HG03439 (cell line): ENCODE data around the gene HOXA9.

Experiments used
- ATAC-seq: cut with Tn5 transposase; IDR thresholded peaks from one replicate; pipeline ENCODE4 v1.9.1; 2021; ENCODE audit warnings: mild to moderate bottlenecking, moderate library complexity; ENCODE audit not compliant: unreplicated experiment

The HOXA9 gene

DNA sequence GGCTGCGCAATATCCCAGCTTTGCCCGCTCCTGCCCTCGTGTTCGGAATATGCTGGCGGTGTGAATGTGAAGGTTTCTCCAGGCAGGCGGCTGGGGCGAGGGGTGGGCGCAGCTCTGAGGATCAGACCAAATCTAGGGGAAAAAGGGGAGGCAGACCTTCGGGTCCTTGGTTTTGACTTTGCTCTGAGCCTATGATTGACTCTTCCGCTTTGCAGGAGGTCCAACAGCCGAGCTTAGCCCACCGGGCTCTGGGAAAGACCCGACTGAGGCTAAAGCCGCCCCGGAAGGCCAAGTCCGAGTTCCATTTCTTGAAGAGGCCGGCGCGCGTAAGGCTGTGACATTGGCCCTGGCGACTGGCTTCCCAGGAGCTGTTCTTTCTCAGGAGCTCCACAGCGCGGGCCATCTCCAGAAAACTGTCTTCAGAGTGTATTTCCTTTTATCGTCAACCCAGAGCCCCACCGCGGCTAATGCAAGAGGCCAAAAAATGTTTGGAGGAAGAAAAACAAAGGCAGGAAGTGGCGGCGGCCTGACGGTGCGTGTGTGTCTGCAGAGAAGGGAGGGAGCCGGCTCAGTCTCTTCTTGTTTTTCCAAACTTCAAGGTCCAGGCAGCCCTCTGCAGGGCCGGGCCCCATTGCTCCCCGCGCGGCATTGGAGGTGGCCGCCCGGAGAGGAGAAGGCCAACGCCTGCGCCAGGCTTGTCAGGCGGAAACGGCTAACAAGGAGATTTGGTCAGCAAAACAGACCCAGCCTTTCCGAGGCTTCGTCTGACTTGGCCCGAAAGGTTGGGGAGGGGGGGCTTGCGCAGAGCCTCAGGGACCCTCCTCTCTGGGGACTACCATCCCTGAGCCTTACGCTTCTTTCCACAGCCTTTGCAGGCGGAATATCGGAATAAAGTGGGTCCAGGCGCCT, 23.3 kb upstream of the HOXA9 start:
- ATAC-seq, result no peak

DNA sequence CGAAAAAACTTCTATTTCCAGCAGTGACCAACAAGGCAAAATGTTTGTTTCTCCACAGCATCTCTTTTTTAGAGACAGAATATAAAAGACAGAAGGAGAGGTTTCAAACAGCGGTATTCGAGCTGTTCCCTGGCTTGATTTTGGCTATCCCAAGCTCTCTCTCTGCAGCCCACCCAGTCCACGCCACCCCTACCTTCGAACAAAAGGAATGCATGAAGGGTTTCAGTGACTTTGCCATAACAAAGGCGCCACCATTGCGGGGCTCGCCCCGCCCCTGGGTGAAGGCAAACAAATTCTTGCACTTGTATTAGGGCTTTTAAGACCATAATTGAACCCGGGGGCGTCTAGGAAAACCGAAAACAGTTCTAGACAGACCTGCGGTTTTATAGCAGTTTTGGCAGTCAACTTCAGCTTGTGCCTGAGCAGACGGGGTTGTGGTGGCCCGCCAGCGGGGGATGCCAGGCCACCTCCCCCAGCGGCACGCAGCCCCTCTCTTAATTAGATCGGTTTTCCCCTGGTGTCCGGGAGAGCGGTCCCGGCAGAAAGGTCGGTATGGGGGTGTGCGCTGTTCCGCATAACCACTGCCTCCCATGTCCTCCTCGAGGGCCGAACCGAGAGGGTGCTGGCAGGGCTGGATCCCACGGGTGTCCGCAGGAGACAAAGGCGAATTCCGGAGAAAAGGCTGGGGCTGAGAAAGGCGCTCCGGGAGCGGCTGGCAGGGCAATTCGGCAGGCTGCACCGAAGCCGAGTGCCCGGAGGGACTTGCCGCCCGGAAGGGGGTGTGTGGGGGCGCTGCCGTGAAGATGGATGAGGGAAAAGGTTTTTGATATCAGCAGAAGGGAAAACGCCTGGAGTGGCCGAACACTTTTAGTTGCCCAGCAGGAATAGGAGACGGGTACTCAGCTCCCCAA, 22.4 kb upstream of the HOXA9 start:
- ATAC-seq, result no peak

DNA sequence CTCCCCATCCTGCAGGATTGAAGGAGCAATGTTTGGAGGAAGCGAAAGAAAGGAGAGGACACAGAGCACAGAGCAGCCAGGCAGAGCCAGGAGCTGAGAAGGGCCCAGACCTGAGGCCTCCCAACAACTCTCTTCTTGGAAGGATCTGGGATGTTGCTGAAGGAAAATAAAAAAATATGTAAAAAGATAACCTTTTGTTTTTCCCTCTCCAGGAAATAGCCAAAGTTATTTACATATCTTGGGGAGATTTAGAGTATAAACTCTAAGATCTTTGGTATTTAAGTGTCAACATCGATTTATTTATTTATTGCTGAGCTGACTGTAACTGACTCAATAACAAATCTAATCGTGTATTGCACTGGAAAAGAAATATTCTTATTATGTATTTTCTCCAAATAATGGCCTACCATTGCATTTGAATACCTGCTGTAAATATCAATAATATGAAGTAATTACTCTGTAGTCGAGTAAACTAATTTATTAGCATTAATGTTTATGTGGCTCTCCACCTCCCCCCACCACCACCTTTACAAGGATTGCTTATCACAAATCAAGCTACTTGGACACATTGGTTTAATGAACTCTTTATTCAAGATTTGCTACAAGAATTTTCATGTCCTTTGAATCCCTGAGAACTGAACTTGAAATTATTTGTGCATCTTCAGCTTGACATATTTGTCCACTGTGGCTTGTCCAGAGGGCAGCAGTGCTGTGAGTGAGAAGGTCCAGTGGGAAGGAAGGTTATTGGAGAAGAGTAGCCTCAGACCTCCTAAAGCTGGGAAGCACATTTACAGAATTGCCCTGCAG, 21.5 kb upstream of the HOXA9 start:
- no peak for ATAC-seq

DNA sequence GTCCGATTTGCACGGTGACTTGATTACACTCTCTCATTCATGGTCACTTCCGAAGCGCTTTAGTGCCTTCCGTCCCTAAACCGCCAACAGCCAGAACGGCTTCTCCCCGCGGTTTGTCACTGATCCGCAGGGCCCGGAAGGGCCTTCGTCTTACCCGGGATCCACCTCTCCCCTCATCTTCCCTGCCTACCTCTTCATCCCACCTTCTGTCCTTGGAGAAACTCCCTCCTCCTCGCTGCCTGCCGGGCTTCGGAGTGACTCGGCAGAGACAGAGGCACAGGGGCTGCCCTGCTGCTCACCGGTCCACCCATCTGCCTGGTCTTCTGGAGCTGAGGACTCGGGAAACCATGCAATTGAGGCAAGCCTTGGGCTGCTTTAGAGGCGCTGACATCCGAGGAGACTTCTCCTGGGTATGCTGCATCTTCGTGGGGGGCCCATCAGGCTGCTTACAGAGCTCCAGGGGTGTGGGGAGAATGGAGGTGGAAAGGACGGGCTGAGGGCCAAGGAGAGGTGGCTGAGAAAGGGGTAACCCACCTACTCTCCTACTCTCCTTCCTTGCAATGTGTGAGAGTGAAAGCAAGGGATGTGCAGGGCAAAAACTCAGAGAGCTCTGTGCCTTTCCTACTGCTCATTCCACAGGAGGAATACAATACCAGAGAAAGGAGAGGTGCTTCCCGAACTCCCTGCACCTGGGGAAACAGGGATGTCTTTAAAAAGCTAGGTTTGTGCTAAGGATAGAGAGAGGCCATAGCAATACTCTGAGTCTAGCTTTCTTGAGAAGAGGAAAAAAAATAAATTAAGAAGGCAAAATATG, 20.7 kb upstream of the HOXA9 start:
- ATAC-seq, result no peak

DNA sequence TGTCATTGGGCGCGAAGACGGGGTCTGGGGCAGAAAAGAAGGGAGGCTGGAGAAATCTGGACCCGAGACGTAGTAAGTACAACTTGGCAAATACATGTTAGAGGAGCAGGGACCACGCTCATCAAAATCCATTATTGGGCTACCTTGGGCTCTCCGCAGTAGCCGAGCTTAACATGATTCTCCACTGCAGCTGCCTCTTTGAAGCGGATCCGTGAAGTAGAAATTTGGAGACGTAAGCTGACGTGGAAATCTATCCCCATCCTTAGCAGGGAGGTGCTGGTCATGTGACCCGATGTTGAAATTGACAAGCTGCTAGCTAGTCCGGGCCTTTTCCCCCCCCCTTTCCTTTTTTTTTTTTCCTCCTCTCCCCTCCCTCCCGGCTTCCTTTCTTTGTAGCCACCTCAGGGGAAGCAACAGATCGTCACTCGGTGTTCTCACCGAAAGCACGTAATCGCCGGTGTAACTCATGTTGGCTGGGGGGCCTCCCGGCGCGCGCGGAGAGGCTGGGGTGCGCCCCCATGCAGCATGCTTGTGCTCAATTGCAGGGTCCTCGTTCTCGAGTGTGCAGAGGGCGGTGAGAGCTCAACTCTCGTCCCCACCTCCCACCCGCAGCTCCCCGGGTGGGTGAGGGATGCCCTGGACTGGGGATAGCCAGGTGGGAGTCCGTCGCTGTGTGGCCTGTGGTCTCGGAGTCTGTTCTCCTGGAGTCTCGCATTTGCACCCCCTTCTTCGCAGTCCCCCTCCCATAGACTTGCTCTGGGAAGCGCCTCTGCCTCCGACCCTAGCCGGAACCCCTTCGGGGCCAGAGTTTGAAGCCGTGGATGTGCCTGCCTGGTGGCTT, 19.9 kb upstream of the HOXA9 start, which contains the start of gene HOXA11:
Gene HOXA11, minus strand, starts transcription at position 220 of the 841 bp plus-strand sequence. Its CDS starts 88 bp downstream, at position 132.
- no peak for ATAC-seq

DNA sequence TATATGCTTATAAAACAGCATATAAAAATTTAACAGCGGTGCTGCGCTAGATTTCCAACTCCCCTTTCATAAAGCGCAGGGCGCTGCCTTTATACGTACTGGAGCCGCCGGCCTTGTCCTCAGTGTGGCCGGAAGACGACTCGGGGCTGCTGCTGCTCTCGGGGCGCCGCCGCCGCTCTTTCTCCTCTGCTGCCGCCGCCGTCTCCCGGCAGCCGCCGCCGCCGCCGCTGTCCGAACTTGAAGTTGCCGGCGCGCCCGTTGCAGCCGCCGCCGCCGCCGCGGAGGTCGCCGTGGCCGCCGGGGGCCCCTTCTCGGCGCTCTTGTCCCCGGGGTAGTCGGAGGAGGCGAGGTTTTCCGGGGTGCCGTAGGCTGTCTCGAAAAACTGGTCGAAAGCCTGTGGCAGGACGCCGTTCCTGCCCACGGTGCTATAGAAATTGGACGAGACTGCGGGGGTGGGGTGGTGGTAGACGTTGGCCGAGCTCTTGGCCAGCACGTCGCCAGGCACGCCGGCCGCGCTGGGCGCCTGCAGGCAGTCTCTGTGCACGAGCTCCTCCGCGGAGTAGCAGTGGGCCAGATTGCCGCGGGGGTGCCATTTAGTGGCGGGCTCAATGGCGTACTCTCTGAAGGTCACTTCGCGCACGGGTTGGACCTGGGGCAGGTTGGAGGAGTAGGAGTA, 19.1 kb upstream of the HOXA9 start:
- ATAC-seq, result no peak

DNA sequence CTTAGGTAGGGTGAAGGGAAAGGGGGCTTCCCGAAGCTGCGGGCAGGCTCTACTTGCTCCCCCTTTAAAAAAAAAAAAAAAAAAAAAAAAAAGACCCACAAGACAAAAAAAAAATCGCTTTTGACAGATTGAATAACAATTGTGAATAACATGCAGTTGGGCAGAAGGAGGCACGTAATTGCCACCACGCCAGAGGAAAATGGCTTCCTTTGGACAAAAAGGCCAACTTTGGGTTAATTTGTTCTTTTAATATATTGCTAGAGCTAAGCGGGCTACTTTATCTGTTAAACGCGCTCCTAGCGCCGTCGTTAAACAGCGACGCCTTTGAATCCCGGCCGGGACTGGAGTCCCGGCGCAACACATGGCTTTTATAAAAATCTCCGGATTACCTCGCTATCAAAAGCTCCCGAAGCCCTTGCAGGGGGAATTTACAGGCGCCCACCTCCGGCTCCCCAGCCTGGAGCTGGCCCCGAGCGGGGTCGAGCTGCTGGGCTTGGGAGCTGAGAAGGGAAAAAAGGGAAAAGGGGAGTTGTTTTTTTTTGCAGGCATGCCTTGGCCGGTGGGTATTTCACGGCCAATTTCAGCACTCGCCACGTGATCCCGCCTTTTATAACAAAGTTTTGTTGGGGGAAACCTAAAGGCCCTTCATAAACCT, 18.5 kb upstream of the HOXA9 start:
- ATAC-seq, result no peak

DNA sequence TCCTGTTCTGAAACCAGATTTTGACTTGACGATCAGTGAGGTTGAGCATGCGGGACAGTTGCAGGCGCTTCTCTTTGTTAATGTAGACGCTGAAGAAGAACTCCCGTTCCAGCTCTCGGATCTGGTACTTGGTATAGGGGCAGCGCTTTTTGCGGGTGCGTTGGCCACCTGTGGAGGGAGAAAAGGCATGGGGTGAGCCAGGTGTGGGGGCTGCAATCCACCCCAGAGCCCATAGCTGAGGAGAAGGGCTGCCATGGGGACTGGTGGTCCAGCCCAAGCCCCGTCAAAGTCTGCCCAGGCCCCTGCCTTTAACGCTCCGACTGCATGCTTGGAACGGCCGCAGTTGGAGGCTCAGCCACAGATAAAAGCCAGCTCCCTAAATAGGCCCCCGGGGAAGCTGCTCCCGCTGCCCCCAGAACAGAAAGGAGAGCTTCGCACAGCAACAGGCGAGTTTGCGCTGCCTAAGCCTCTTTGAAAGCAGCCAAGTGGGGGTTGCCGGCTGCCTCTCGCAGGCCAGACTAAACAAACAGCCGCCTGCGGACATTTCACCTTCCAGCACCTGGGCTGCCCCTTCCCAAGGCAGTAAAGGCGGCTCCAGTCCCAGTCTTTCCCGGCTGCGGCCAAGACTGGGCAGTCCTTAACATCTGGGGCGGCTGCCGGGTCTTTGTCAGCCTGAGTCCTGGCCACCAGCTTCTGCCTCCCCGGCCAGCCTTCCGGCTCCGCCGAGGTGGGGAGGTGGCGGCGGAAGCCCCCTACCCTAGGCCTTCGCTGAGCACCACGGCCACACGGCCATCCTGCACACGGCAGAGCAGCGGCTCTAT, 17.7 kb upstream of the HOXA9 start:
- ATAC-seq, result no peak

DNA sequence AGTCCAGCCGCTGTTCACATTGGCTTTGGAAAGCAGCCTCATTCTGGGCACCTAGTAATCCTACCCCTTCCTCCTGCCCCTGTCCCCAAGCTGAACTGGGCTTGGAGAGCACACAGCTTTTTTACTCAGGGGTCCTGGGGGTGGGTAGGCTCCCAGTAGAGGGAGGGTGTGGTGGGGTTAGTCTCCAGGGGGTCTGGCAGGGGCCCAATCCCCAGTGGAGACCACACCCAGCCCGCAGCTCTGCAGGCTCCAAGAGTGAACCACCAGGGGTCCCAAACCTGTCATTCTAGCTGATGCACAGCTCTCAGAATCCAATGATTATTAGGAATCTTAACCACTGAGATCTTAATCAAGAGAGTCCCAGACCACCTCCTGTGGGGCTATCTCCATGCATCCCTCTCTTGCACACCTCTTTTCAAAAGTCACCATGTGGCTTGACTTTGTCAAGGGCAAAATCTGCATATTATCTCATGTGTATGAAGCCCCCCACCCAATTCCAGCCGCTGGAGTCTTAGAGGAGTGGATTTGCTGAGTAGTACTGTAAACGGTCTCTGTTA, 17.0 kb upstream of the HOXA9 start:
- no peak for ATAC-seq

DNA sequence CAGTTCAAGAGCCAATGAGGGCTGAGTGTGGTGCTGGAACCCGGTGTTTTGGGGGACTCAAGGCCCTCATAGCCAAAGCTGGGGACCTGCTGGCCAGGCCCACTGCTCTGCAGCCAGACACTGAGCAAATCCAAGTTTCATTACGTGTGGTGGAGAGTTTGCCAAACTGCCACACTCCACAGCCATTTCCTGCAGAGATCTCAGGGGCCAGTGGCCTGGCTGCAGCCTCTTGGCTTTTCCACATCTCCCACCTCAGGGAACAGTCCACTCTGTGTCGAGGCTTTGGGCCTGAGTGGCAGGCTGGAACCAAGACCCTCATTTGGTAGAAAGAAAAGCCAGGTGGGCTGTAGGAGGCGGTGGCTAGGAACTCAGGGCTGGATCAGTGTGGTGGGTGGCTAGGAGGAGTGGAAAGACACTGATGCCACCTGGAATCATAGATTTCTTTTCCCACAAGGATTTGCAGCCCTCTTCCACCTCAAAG, 16.5 kb upstream of the HOXA9 start:
- ATAC-seq, result no peak

DNA sequence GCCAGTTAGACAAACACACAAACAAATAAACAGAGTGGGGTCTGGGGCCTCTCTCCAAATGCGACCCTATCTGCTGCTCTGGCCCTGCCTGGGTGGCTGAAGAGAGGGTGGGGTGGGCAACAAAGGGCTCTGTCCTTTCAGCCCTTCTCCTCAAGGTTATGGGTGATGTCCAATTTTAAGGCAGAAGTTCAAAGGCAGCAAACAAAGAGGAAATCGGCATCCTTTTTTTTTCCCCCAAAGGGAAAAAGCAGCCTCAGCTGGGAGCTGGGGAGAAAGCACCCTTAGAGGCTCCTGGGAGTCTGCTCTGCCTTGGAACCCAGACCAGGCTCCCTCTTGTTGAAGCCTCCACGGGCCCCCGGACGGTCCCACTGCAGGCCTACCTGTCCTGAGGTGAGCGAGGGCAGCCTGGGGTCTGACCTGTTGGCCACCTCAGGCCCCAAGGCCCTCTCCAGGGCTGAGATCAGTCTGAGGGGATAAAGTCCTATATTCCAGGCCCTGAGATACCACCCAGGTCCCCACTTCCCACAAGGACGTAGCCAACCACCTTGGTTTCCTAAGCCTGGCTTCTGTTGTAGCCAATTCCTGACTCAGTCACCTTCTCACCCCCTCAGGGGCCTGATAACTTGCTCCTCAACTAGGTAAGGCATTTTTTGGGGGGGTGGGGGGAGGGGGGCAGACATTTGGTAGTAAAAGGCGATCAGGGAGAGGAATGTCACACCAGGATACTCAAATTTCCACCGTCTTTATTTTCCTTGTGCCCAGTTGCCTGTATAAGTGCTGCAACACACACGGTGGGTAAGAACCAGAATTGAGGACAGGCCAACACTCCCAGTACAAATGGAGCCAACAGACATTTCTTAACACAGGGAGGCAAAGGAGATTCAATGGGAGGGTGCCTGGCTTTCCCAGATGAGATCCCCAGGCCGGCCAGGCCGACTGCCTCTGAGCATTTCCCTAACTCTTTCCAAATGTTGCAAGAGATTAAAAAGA, 15.4 kb upstream of the HOXA9 start:
- no peak for ATAC-seq

DNA sequence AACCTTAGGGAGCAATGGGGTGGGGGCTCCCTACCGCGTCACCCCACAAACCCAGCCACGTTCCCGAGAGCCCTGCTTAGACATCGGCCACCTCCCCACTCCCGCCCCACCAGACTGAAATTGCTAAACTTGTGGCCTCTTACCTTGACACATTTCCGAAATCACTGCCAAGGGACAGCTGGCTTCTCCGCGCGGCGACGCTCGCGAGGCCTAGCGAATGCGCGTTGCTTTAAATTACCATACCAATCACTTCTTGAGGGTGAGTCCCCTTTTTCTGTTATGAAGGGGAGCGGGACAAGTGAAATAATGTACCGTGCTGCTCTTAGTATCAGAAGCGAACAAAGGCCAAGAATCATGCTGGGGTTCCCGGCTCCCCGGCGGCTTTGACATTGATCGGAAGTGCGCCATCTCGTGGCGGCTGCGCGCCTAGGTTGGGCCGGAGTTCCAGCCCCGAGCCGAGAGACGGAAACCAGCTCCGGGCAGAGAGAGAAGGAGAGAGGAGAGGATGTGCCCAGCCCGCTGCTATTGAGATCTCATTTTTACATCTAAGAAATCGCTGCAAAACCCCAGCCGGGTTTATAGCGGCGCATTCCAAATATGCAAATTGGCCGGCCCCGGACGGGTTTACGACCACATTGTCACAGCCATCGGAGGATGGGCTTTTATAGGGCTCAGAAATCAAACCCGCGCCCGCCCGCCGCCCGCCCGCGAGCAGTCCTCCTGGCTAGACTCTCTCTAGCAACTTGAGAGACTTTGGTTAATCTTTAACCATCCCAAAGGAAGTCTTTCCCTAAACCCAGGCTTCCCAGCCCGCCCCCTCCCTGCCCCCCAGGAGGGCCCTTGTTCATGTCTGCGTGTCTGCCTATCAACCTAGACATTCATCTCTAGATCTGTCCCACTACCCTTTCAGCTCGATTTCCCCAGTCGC, 14.4 kb upstream of the HOXA9 start:
- no peak for ATAC-seq

DNA sequence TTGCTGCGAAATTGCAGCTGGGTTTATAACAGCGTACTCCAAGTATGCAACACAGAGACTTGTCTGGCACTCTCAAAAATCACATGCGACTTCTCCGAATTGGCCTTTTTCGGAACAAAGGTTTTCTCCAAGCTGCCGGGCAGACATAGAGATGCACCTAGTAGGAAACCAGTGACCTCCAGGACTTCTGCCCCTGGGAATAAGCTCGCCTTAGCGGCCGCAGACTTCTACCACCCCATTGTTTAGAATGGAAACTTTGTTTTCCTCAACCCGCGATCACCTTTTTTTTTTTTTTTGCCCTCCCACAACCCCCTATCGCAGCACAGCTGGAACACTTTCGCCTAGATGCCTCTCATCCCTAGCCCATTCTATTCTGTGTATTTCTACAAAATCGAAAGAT, 13.7 kb upstream of the HOXA9 start:
- no peak for ATAC-seq

DNA sequence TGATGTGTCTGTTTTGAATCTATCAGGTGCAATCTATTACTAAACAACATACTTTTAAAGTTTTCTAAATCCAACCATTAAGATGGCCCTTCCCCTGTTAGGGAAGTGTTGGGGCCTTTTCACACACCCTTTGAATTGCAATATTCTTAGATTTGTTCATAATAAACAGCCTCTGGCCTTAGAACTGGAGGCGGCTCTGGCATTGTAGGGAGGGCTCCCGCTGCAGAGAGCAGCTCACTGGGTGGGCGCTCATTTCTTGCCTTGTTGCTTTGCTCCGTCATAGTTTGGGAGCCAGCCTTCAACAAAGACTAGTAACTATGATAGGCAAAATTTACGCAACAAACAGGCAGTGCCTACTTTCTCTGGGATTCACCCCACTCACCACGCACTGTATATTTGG, 13.0 kb upstream of the HOXA9 start:
- ATAC-seq, result no peak
